DMS79 (cell line): ENCODE data around the gene RHOBTB3.
A peak's percentile ranks its signal among the peaks of the same experiment; 100 is the strongest.
"Not testable (repeated sequence)": the region's sequence is repeated elsewhere in the genome, so short reads cannot be mapped to it uniquely, and the experiment has no call there.

Experiments
- DNase-seq: peaks from one replicate; lab custom pipeline; 2025; lab: John Stamatoyannopoulos, UW

Gene RHOBTB3

DNA sequence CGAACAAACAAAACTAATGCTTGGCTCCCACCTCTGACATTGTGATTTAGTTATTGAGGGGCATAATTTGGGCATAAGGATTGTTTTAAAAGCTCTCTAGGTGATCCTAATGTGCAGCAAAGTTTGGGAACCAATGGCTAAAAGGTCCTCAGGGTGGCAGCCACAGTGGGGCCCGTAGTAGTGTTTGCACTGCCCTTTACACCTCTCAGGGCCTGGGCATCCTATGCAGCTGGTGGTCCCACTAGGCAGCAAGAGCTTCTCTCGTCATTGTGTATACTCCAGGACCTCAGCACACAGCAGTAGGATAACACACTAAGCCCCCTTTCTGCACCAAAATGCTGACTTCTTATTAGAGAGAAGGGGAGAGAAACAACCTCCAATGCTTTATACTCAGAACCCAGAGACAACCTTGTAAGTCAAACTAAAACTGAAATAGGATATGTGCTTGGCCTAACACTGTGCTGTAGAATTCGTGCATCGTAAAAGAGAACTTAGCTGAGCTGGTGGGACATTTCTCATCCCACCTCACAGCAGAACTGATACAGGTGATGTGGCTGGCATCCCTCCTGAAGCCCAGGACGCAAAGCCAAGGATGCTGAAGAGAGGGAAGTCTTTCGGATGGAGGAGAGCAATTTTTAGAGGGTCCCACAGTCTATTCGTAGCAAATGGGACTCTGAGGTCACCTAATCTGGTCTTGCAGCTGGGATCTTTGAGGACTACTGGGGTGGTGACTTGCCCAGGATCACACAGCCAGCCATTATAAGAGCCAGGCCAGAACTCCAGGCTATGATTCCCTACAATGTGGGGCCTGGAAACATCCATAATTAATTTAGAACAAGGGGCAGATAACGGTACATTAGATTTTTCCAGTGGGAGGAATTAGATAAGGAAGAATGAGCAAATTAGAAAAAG lies 90.2 kb downstream of the RHOBTB3 start:
- DNase-seq: no peak

DNA sequence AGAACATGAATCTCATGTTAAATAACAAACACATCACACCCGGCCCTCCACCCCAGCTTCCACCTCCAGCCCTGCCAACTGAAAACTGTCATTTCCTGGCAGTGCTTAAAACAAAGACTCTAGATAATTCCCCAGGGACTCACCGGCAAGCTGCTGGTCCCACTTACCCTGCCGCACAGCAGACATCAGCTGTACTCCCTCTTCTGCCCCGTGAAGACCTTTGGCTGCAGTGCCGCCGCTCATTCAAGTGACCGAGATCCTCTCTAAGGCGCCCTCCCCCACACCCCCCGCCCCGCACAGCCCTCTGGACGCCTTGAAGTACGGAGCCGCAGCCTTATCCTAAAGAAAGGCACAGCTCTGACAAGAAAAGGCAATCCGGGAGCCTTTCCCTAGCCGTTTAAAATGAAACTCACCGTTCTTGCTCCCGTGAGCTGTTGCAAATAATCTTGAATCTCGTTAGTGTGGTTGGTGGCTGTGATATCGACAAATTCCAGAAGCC lies 91.0 kb downstream of the RHOBTB3 start:
- DNase-seq: peak; percentile 58

DNA sequence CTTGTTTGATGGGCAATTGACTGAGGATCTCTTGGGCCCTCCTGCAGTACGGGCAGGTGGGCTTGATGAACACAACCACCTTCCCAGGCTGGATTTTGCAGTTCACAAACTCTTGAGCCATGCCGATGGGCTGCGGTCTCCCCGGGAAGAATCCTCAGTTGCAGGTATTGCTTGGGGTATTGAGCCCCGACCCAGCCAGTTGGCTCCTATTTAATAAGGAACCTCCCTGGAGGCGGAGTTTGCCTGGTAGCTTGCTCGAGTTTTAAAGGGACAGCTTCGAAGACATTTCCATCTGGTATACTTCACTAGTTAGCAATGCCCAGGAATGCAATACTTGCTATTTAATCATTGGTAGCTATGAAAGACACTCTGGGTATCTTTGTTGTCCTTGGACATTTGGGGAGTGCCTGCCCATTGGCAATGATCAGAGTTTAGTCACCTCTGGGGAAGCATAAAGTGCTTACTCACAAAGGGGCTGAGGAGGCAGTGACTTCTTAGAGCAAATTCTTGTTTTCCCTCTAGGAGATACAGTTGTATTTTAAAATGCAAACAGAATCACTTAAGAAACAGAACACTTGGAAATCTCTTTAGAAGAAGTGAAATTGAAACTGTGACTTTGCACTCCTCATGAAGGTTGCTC lies 91.5 kb downstream of the RHOBTB3 start, which contains the start of gene GLRX:
GLRX (minus strand) TSS at position 185 of the 640 bp plus-strand sequence; CDS start at position 121, 64 bp downstream.
- DNase-seq: peak; percentile 60

DNA sequence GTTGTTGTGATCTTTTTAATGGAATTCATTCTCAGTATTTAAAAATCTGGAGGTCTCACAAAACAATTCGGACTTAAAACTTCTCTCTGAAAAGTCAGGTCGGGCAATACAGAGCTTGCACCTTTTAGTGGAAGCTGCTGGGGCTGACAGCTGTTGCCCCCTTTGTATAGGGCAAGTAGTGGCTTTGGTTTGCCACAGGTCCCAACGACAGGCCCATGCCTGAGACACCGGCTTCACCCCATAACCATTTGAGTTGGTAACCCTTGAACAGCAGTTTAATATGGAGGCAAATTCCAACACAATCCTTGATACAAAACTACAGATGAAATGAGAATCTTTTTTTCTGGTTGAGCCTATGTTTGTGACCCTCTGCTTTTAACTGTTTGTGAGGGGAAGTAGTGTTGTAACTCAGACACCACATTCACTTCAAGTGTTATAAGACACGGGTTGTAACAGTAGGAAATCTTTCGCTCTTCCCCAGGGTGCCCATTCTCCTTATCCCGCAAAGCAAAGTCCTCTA lies 92.1 kb downstream of the RHOBTB3 start:
- no peak for DNase-seq

DNA sequence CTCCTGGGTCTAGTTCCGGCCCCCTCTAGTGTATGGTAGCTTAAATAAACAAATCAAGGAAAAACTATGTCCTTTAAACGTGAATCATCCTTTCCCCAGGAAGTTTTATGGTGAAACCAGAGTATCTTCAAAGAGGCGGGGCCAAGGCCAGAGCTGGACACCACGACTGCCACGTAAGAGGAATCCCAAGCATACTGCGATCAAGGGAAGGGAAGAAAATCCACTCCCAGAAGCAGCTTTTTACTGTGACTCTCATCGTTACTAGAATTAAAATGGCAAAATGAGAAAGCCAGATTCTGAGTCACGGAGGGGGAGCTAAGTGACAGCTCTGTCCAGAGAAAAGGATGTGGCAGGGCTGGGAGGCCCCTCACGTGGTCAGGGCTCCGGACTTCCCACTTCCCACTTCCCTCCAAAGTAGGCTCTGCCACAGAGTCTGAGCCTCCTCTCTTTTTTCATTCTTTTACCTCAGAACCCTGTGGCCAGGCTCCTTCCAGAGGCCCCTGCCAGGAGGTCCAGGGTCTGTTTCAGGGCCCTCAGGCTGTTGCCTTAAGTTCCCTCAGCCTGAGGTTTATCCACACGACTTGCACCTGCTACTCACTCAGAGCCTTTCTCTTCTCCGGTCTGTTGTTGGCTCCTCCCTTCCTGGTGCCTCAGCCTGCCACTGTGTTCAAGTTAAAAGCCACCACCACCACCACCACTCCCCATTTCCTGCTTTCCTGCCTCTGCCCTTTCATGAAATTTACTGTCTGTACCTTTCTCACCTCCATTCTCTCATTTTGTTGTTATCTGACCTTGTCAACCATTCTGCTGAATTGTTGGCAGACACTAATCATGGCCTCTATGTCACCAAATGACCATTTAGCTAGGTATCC lies 92.8 kb downstream of the RHOBTB3 start:
- no peak for DNase-seq

DNA sequence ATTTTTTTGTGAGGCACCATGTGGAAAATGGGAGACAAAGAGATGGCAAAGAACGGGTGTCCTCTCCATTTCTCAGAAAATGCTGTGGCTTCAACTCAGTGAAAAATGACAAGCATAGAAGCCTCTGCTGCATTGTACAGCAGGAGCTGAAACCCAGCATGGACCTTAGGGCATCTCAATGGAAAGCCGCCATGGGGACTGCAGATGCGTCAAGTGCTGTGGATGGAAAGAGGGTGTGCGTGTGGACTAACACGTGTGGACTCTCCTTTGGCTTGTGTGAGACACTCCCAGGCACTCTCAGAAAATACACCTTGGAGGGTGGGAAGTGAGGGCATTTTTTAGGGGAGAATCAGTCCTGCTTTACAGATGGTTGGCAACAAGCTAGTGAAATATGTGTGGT lies 93.6 kb downstream of the RHOBTB3 start:
- no peak for DNase-seq

DNA sequence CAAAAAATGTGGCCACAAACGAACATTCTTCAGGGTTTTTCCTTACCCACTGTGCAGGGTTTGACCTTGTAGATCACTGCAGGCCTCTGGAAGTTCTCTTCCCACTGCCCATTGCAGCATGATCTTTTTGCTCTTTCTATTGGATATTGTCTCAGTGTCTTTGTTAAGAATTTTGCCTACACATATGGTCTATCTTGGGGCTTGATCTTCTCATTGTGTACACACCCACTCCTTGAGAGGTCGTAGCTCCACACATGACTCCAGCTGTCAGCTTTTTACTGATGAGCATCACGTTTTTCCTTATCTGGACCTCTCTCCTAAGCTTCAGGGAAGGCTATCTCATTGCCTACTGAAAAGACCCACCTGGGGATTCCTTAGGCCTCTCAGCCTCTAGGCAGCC lies 94.4 kb downstream of the RHOBTB3 start:
- DNase-seq: no peak

DNA sequence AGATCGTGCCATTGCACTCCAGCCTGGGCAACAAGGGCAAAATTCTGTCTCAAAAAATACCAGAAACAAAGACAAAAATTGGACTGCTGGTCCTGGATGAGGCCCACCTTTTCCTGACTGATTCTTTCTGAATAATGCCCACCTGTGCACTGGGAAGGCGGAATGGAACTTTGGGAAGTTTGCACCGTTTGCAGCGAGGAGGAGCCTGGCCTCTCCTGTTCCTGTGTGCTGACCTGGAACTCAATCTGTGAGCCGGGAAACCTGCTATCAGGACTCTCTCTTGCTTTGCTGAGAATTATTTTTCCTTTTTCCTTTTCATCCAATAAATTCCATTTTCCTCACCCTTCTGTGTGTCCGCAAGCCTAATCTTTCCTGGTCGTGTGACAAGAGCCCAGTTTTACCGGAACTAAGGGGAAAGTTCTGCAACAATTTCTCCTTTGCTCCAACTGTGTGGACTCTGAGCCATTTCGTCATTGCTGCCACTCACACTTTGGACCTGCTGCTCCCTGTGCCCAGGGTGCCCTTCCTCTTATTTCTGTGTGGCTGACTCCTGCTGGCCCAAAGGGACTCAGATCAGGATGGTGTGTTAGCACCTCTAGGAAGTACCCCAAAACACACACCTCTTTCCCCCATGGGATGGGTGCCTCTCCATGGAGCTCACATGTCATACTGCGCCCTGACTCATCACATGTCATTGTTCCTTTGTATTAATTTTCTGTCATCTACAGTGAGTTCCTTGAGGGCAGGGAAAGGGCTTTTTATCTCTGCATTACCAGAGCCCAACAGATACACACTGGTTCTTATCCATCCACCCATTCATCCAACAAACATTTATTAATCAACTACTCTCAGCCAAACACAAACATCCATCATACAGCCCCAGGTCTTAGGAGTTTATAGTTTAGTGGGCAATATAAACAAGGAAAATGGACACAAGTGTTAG lies 96.1 kb downstream of the RHOBTB3 start:
- no peak for DNase-seq

DNA sequence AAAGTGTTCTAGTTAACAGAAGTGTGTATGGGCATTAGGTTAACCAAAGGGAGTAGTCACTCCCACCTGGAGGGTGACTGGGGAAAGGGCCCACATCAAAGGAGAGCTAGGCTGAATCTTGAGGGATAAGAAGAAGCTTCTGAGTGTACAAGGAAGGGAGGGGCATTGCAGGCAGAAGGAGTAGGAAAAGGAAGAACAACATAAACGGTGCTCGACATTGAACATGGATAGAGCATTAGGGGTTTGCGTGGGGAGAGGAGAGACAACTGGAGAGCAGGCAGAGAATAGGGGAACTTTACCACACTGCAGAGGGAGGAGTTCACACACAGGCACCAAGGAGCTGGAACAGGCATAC lies 96.7 kb downstream of the RHOBTB3 start:
- no peak for DNase-seq

DNA sequence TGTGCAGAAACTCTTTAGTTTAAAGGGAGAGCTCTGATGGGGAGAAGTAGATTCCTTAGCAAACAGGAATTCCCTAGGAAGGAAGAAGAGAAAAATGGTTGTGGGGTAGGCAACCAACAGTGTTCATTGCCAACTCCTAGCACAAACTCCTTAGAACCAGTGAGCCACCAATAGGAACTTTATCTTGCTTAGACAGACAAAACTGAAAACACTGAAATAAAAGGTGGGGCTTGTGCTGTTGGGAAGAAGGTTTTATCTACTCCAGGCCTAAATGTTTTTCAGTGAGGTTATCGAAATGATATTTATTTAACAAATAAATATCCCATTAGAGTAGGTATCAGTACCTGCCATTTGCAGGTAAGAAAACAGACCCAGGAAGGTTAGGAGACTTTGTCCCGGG lies 99.1 kb downstream of the RHOBTB3 start:
- DNase-seq: no peak

DNA sequence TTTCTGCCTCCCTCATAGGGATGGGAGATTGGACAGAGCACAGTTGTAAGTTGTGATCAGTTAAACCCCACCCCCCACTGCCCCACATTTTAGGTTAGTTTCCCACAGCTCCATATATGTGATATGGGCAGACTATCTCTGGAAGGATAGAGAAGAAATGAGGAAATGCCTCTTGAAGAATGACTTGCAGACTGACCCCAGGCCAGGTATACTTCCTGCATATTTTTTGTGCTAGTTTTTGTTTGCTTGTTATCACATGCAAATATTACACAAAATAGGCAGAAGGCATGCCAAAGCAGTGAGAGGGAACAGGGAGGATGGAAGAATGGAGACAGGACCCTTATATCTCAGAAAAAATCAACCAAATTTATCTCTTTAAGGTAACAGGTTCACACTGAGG lies 101.5 kb downstream of the RHOBTB3 start:
- no peak for DNase-seq

DNA sequence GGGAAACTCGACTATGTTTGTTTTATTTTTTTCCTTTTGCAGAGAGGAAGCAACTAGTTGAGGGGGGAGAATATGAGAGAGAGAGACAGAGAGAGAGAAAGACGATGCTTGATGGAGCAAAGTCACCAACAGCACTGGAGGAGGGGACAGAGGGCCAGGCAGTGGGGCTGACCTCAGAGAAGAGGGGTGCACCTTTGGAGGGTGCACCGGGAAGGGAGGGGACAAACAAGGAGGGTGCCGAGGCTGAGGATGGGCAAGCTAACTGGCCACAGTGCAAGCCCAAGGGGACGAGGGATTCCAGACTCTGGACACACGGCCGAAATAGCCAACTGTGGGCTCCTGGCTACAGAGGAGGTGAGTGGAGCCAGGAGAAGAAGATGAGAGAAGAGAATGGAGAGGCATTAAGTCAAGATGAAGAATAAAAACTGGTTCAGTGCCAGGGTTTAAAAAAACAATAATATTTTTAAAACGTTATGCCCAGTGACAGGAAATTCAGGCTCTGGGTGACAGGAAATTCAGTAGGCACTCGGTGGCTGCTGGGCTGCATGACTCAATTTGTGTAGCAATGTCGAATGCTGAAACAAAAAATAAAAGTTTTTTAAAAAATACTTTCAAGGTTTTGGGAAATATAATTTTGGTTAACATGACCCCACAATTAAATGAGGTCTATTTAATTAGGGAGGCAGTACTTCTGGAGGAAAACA lies 104.7 kb downstream of the RHOBTB3 start:
- no peak for DNase-seq

DNA sequence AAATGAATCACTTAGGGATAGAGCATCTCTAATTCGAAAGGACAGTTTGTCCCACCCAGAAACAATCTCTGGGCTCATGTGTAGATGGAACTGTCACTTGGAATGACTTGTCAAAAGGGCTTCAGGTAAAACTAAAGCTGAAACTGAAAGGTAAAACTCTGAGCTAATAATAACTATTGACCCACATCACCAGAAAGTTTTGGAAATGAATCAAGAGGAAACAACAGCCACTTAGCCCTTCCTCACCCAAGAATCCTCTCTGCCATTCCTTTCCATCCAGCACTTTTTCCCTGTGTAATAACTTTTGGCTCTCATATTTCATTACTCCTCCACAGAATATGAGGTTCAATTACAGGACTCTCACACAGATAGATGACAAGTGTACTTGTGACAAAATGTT lies 105.4 kb downstream of the RHOBTB3 start:
- DNase-seq: no peak

DNA sequence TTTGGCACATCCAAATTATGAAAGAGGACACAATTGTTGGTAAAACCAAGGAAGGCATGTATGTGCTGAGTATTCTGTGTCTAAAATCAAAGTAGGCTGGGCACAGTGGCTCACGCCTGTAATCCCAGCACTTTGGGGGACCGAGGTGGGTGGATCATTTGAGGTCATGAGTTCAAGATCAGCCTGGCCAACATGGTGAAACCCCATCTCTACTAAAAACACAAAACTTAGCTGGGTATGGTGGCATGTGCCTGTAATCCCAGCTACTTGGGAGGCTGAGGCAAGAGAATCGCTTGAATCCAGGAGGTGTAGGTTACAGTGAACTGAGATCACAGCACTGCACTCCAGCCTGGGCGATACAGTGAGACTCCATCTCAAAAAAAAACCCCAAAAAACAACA lies 105.8 kb downstream of the RHOBTB3 start:
- DNase-seq: not testable (repeated sequence)

DNA sequence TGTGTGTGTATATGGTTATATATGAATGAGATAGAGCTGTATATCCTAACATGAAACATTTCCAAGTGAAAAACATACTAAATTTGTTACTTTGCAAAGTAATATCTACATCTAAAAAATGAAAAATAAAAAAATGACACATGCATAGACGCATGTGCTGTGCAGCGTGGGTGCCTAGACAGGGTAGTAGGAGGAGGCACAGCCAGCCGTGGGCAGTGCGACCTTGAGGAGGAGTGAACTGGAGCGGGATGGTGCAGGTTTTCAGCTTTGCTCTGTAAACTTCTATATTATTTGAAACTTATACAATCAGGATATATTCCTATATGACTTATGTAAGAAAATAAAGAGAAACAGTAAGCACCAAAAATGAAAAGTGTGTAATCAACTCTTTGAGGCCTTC lies 106.4 kb downstream of the RHOBTB3 start:
- no peak for DNase-seq

DNA sequence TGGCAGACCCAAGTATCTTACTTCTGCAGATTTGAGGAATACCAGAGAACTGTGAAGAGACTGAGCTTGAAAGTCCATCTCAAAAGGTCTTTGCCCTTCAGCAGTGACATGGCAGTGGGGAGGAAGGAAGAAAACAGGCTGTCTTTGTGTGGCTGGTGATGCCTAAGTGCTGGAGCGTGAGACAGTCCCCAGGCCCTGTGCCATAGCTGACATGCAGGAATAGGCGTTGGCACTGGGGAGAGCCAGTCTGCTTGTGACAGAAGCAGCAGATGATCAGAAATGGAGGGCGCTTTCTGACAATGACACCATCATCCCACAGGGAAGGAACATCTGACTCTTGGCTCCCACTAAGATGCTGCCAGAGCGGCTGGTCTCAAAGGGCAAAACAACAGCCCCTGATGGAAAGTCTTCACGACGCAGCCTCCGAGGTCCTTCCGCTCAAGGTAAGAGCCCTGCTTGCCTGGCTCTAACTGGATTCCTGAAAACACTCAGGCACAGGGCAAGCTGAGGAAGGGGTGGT lies 106.9 kb downstream of the RHOBTB3 start:
- no peak for DNase-seq

DNA sequence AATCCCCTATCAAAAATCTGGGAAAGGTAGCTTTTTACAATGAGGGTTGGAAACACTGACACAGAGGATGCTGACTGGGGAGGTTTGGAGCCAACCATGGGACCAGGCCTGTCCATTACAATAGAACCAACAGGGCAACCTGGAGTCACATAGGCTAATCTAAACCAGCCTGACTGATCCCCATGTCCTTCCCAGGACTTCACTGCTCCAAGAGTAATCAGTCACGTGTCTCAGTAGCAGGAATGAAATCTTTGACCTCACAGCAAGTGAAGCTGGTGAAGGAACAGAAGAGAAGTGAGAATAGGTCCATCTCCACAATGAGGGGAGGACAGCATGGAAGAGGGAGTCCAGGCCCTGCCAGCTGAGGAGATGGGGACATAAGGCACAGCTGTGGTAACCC lies 107.4 kb downstream of the RHOBTB3 start:
- no peak for DNase-seq

DNA sequence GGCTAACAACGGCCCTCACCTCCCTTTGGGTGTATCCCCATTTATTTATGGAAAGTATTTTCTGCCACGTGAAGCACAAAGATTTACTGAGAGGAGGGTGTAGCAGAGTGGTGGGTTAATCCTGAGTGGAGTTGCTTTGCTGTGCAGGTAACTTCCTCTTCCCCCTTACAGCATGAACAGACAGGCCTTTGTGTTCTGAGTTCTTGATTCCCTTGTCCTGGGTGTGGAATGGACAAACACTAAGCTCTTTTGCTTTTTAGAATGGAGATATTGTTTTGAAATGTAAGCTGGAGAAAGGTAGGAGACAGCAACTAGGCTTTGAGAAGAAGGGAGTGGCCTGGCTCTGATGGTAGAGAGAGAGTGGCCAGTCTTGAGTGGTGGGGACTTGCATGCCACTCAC lies 108.5 kb downstream of the RHOBTB3 start:
- no peak for DNase-seq

DNA sequence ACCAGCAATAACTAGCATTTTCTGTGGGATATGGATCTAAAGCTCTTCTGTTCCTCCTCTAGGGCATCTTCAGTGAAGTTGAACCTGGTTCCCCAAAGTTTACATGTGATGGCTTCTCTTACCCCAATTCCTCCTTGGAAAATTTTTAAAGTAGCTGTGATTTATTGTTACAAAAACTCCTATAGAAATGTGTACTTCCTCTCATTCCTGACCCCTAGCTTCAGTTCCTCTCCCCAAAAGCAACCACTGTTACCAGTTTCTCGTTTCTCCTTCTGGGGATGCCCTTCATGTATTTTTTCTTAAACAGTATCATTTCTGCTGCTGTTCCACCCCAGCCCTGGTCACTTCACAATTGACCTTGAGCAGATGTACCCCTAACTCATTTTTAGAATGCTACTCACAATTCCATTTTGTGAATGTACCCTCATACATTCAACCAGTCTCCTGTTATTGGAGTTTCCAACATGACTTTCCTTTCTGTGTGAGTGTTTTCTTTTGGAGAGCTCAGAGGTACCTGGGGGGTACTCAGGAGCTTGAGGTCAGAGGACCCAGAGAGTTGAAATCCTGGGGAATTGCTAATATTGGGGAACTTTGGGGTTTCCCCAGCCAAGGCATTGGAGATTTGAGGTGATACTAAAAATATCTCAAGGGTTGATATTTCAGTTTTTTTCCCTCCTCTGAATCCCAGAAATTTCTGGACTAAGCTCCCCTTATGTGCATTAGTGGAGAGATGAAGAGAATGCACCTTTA lies 110.0 kb downstream of the RHOBTB3 start:
- no peak for DNase-seq
